ENCODE measurements around the gene HDAC8. TPM values are rescaled to one million over a fixed set of nuclear protein-coding genes. Genes with fewer than 3 reads are reported as not detected.
"Not testable (repeated sequence)": the region's sequence is repeated elsewhere in the genome, so short reads cannot be mapped to it uniquely, and the experiment has no call there.

Gene HDAC8
- 27.7 TPM for polyA plus RNA-seq (2013, experiment 1 of 2)
- polyA plus RNA-seq (2013, experiment 2 of 2), result 22.9 TPM

DNA sequence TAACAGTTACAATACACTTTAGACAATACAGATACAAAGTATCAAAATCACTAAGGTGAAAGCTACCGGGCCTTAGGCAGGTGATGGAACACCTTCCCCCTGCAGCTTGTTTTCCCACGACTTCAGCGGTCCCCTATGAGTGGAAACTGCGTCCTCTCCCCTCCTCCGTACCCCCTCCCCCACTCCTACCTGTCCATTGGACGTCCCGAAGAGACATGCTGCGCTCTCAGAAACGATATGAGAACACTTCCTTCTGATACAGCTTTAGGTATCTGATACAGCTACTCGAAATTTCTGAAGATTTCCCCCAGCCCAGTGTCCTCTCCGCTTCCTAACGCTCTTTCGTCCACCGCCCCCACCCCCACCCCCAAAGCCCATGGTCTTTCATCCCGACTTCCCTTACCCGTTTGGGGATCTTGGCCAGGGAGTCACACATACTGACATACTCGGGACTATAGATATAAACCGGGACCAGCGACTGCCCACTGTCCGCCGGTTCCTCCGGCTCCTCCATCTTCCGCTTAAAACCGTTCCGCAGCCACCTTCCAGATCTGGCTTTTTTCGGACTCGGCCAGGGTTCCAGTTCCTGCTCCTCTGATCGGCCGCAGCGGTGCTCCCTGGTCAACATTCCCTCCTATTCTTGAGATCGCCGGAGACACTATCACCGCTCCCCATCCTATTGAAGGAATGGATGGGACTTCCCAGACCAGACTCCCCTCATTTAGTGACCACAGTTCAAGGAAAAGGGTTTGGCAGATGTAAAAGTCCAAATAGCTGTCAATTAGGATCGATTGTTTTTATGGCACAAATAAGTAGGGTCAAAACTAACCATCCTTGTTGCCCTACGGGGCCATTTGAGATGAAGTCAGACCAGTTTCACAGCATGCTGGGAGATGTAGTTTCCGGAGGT, at the start of gene HDAC8:
Gene HDAC8, minus strand, starts transcription at position 596 of the 910 bp plus-strand sequence. Its CDS starts 82 bp downstream, at position 514.
- whole genome bisulfite sequencing, 2 experiments (ENCODE audit: insufficient coverage in 2 of 2), result 0% methylated on average over 3 to 20 of the region's 36 CpGs
- Histone ChIP-seq H3K4me3 (ENCODE audit: extremely low read depth, insufficient read depth, low read length, poor library complexity, severe bottlenecking) (peak within 1 kb of the TSS; percentile 57), H3K36me3 (ENCODE audit: control insufficient read depth, insufficient read depth, low read length) (peaks cover 22% of the 10 kb centered on the region), H3K27ac (ENCODE audit: low read depth, low read length, severe bottlenecking) (peak within 1 kb of the TSS; percentile 36), H3K9me3 (ENCODE audit: control insufficient read depth, low read length) (no peaks in the 10 kb centered on the region), H3K4me1 (ENCODE audit: control insufficient read depth, insufficient read depth, low read length, poor library complexity, severe bottlenecking) (peaks cover 7% of the 10 kb centered on the region)

DNA sequence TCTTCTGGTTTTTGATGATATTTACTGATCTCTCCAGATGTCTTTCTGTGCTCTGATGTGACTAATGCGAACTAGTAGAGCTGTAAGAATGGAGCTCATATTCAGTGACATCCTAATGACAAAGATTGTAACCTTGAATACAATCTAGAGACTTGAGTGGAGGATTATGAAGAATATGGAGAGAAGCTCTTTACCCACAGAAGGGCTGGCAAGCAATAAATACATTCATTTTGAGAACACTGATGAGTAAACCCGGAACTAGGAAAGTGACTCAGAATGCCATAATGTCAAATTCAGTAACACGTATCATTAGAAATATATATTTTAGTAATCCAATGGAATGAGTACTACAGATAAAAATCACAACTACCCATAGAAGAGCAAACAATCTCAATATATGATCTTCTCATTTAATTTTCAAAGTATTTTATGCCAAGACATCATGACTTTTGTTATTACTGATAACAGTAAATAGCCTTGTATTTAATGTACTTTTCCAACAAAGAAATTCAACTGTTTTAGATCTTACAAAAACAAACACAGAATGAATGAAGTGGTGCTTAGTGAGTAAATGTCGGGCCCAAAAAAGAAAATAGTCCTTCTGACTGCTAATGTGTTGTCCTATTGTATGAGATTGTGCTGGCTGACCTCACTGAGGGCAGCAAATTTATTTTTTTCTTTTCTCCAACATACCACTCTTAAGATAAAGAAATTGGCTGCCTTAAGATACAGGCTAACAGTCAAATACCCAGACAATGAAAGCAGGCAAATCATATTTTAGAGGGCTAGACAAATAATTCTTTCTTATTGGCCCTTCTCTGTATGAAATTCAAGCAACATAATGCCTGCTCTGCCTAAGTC, 49.2 kb upstream of the HDAC8 start:
- Histone ChIP-seq H3K27ac (ENCODE audit: low read depth, low read length, severe bottlenecking) (no peak overlapping the region), H3K4me3 (ENCODE audit: extremely low read depth, insufficient read depth, low read length, poor library complexity, severe bottlenecking) (no peak overlapping the region), H3K9me3 (ENCODE audit: control insufficient read depth, low read length) (no peaks in the 10 kb centered on the region), H3K4me1 (ENCODE audit: control insufficient read depth, insufficient read depth, low read length, poor library complexity, severe bottlenecking) (peaks cover 5% of the 10 kb centered on the region), H3K36me3 (ENCODE audit: control insufficient read depth, insufficient read depth, low read length) (no peaks in the 10 kb centered on the region)
- WGBS, 2 experiments (ENCODE audit: insufficient coverage in 2 of 2), result no CpG with 5 or more reads among the region's 4 CpGs

DNA sequence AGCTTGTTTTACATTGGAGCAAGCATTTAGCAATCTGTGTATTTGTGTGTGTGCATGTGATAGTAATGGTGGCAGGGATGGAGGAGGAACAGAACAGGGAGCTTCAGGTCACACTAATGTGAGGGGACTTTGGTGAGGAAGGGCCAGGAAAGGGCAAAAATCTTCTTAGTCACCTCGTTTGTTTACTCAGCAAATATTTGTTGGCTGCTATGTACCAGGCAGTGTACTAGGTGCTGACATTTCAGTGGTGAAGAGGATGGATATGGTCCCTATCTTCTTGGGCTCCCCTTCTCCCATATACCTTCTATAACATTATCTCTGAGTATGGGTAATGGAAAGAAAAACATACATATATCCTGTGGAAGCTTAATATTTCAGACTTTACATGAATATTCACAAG, 48.5 kb upstream of the HDAC8 start:
- H3K4me1 ChIP-seq (ENCODE audit: control insufficient read depth, insufficient read depth, low read length, poor library complexity, severe bottlenecking), result peaks cover 5% of the 10 kb centered on the region
- WGBS, 2 experiments (ENCODE audit: insufficient coverage in 2 of 2), result no CpG with 5 or more reads among the region's 1 CpG
- no peak overlapping the region for H3K27ac ChIP-seq (ENCODE audit: low read depth, low read length, severe bottlenecking)
- no peaks in the 10 kb centered on the region for H3K9me3 ChIP-seq (ENCODE audit: control insufficient read depth, low read length)
- H3K36me3 ChIP-seq (ENCODE audit: control insufficient read depth, insufficient read depth, low read length), result no peaks in the 10 kb centered on the region
- H3K4me3 ChIP-seq (ENCODE audit: extremely low read depth, insufficient read depth, low read length, poor library complexity, severe bottlenecking), result no peak overlapping the region

DNA sequence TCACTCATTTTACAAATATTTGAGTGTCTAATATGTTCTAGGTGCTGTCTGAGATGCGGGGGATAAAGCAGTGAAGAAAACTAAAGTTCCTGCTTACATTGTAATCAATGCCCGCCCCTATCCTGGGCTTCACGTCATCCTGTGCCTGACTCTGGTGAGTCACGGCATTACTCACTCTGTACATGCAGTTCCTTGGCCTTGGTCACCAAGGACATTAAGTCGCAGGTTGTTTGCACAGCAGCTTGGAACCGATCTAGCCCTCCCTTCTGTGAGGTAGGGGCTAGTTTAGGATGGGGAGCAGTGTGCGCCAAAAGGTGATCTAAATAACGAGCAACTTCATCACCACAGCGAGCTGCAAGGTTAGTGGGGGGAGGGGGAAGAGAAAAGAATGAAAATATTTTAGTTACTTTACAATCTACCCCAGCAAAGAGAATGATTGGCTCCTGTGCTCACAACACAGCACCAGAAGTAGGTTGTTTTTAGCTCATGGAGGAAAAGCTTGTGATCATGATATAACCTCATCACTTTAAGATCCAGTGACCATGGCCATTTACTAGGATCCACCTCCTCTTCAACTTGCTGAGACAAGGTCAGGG, 48.0 kb upstream of the HDAC8 start:
- no peak overlapping the region for H3K27ac ChIP-seq (ENCODE audit: low read depth, low read length, severe bottlenecking)
- 80% methylated on average over 1 of the region's 9 CpGs; no CpG with 5 or more reads in 1 of the 2 experiments for WGBS, 2 experiments (ENCODE audit: insufficient coverage in 2 of 2)
- no peak overlapping the region for H3K4me3 ChIP-seq (ENCODE audit: extremely low read depth, insufficient read depth, low read length, poor library complexity, severe bottlenecking)
- no peaks in the 10 kb centered on the region for H3K36me3 ChIP-seq (ENCODE audit: control insufficient read depth, insufficient read depth, low read length)
- H3K4me1 ChIP-seq (ENCODE audit: control insufficient read depth, insufficient read depth, low read length, poor library complexity, severe bottlenecking), result peaks cover 5% of the 10 kb centered on the region
- no peaks in the 10 kb centered on the region for H3K9me3 ChIP-seq (ENCODE audit: control insufficient read depth, low read length)

DNA sequence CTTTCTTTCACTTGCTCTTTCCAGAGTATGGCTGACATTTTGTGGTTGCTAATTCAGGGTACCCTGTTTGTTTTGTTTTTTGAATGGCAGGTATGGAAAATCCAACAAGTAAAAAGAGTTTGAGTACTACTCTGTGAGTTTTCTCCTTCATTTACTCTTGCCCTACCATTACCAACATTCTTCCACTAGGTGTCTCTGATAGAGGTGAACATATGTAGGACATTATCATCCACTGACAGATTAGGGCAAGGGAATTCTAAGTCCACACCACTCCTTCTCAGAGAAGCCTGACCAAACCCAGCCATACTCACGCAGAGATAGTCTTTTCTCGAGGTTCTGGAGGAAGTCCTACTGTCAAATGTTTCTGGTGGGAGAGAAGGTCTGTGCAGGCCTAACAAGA, 36.7 kb upstream of the HDAC8 start:
- no peaks in the 10 kb centered on the region for H3K36me3 ChIP-seq (ENCODE audit: control insufficient read depth, insufficient read depth, low read length)
- H3K27ac ChIP-seq (ENCODE audit: low read depth, low read length, severe bottlenecking), result no peak overlapping the region
- no peaks in the 10 kb centered on the region for H3K9me3 ChIP-seq (ENCODE audit: control insufficient read depth, low read length)
- no CpG with 5 or more reads among the region's 2 CpGs for WGBS, 2 experiments (ENCODE audit: insufficient coverage in 2 of 2)
- H3K4me3 ChIP-seq (ENCODE audit: extremely low read depth, insufficient read depth, low read length, poor library complexity, severe bottlenecking), result no peak overlapping the region
- no peaks in the 10 kb centered on the region for H3K4me1 ChIP-seq (ENCODE audit: control insufficient read depth, insufficient read depth, low read length, poor library complexity, severe bottlenecking)

DNA sequence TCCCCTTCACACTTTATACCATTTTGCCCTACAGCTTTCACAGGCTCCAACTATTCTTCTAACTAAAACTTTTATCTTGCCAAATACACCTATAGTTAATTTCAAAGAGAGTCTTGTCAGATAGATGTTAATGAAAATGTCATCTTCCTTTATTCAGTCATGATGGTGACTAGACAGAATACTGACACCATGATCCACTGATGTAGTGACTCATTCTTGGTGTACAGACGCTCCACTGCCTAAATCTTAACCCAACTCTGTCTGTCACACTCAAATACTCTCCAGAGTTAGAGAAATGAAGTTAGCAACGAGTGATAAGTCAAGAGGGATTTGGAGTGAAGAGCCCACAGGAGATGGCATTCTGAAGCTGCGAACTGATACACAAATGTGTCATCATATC, 32.1 kb upstream of the HDAC8 start:
- H3K9me3 ChIP-seq (ENCODE audit: control insufficient read depth, low read length), result no peaks in the 10 kb centered on the region

DNA sequence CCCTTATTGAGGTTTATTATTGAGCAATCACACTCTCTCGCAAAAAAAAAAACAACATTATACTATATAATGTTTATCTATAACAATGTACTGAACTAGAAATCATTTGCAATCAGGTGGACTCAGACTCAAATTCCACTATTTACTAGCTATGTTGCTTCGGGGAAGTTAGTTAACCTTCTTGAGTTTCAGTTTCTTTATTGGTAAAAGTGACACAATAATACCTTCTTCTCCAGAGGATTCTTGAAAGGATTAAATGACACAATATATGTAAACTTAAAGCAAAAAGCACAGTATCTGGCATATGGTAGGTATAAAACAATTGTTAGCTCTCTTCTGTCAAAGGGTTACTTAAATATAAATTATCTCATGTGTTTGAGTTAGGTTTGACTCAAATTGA, 31.5 kb upstream of the HDAC8 start:
- Histone ChIP-seq H3K27ac (ENCODE audit: low read depth, low read length, severe bottlenecking) (no peak overlapping the region), H3K4me3 (ENCODE audit: extremely low read depth, insufficient read depth, low read length, poor library complexity, severe bottlenecking) (no peak overlapping the region), H3K9me3 (ENCODE audit: control insufficient read depth, low read length) (no peaks in the 10 kb centered on the region), H3K4me1 (ENCODE audit: control insufficient read depth, insufficient read depth, low read length, poor library complexity, severe bottlenecking) (no peaks in the 10 kb centered on the region), H3K36me3 (ENCODE audit: control insufficient read depth, insufficient read depth, low read length) (no peaks in the 10 kb centered on the region)
- WGBS, 2 experiments (ENCODE audit: insufficient coverage in 2 of 2), result no CpG with 5 or more reads among the region's 2 CpGs

More for the DNA sequence above, 32.1 kb upstream of the HDAC8 start:
- no peak overlapping the region for H3K4me3 ChIP-seq (ENCODE audit: extremely low read depth, insufficient read depth, low read length, poor library complexity, severe bottlenecking)
- H3K27ac ChIP-seq (ENCODE audit: low read depth, low read length, severe bottlenecking), result no peak overlapping the region
- no CpG with 5 or more reads among the region's 3 CpGs for WGBS, 2 experiments (ENCODE audit: insufficient coverage in 2 of 2)
- no peaks in the 10 kb centered on the region for H3K36me3 ChIP-seq (ENCODE audit: control insufficient read depth, insufficient read depth, low read length)
- no peaks in the 10 kb centered on the region for H3K4me1 ChIP-seq (ENCODE audit: control insufficient read depth, insufficient read depth, low read length, poor library complexity, severe bottlenecking)

DNA sequence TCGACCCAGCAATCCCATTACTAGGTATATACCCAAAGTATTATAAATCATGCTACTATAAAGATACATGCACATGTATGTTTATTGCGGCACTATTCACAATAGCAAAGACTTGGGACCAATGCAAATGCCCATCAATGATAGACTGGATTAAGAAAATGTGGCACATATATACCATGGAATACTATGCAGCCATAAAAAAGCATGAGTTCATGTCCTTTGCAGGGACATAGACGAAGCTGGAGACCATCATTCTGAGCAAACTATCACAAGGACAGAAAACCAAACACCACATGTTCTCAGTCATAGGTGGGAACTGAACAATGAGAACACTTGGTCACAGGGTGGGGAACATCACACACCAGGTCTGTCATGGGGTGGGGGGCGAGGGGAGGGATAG, 18.4 kb upstream of the HDAC8 start:
- not testable (repeated sequence) for H3K27ac ChIP-seq (ENCODE audit: low read depth, low read length, severe bottlenecking); H3K9me3 ChIP-seq (ENCODE audit: control insufficient read depth, low read length); H3K36me3 ChIP-seq (ENCODE audit: control insufficient read depth, insufficient read depth, low read length); H3K4me3 ChIP-seq (ENCODE audit: extremely low read depth, insufficient read depth, low read length, poor library complexity, severe bottlenecking); H3K4me1 ChIP-seq (ENCODE audit: control insufficient read depth, insufficient read depth, low read length, poor library complexity, severe bottlenecking)
- WGBS, 2 experiments (ENCODE audit: insufficient coverage in 2 of 2), result 83% methylated on average over 1 of the region's 4 CpGs; no CpG with 5 or more reads in 1 of the 2 experiments

DNA sequence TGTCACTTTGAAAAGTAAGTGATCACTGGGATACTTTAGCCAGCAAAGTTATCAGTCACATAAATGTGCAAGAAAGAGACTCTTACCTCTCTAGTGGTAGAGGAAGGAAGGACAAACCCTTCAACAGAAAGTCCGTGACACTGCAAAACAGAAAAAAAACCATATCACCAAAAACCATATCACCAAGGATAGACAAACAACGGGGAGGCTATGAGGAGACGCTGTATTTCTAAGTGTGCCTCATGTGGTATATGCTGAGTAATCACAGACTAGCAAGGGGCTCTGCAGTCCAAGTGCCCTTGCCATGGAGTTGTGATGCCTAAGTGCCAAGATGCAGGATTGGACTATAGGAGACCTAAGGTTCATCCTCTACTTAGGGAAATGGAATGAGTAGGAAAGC, 11.5 kb upstream of the HDAC8 start:
- Histone ChIP-seq H3K27ac (ENCODE audit: low read depth, low read length, severe bottlenecking) (no peak overlapping the region), H3K4me1 (ENCODE audit: control insufficient read depth, insufficient read depth, low read length, poor library complexity, severe bottlenecking) (no peaks in the 10 kb centered on the region), H3K36me3 (ENCODE audit: control insufficient read depth, insufficient read depth, low read length) (no peaks in the 10 kb centered on the region), H3K9me3 (ENCODE audit: control insufficient read depth, low read length) (no peaks in the 10 kb centered on the region), H3K4me3 (ENCODE audit: extremely low read depth, insufficient read depth, low read length, poor library complexity, severe bottlenecking) (no peak overlapping the region)
- no CpG with 5 or more reads among the region's 3 CpGs for WGBS, 2 experiments (ENCODE audit: insufficient coverage in 2 of 2)

DNA sequence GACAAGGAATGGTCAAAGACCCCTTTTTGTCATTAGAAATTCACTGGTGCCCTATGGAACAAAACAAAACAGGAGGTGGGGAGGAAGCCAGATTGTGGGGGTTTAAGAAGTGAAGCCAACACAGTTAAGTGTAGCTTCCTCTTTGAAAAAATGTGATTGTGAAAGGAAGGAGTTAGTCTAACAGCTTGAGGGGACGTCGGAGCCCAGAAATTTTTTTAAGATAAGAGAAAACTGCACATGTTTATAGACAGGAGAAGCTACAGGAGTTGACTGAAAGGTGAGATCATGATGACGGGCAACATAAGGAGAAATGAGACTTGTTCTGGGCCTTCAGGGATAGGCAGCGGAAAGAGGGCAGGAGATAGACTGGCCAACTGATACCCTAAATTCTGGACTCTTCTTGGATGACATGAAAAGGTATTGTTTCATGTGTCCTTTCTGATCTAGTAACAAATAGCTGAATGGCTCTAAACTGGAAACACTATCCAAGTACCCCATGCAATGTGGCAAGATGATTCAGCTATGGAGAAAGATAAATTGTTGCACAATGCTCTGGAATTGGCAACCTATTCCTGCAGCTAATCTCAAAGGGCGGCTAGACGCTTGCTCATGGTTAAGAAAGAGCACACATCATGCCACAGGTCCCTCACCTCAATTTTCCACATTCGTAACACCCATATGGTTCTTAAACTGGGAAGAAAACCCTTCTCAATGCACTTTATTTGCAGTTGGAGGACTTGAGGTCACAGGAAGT, 3.7 kb upstream of the HDAC8 start:
- 80 to 90% methylated on average over 3 of the region's 7 CpGs for WGBS, 2 experiments (ENCODE audit: insufficient coverage in 2 of 2)
- Histone ChIP-seq H3K9me3 (ENCODE audit: control insufficient read depth, low read length) (no peaks in the 10 kb centered on the region), H3K4me3 (ENCODE audit: extremely low read depth, insufficient read depth, low read length, poor library complexity, severe bottlenecking) (no peak overlapping the region), H3K27ac (ENCODE audit: low read depth, low read length, severe bottlenecking) (no peak overlapping the region), H3K36me3 (ENCODE audit: control insufficient read depth, insufficient read depth, low read length) (no peaks in the 10 kb centered on the region), H3K4me1 (ENCODE audit: control insufficient read depth, insufficient read depth, low read length, poor library complexity, severe bottlenecking) (no peaks in the 10 kb centered on the region)

All from mesodermal cell (in vitro differentiated cells).